Skeletal muscle cell (primary cell): Measurements from ENCODE around the gene SLC2A13.
"Not testable (repeated sequence)": the region's sequence is repeated elsewhere in the genome, so short reads cannot be mapped to it uniquely, and the experiment has no call there.

ENCODE experiments used
- DNase-seq: peaks from one replicate; pipeline ENCODE4 v3.0.0-alpha.2; 2010; ENCODE audit warnings: low read depth
- H3K4me3 ChIP-seq: 2 replicates; pipeline ENCODE4 v1.5.1; 2011; ENCODE audit warnings: low read depth, mild to moderate bottlenecking, control low read depth, low read length, moderate library complexity

The SLC2A13 gene

GRCh38 chr12:39835517-39836489 lies 270.1 kb downstream of the SLC2A13 start:
- H3K4me3 ChIP-seq, result no peak overlapping the region
- no peak for DNase-seq

- H3K4me3 ChIP-seq, result no peak overlapping the region
- no peak for DNase-seq
Observed at GRCh38 chr12:39831587-39832315, 274.1 kb downstream of the SLC2A13 start.

- H3K4me3 ChIP-seq, result no peak overlapping the region
- no peak for DNase-seq
Observed at GRCh38 chr12:39830852-39831520, 274.9 kb downstream of the SLC2A13 start.

- no peak for DNase-seq
- no peak overlapping the region for H3K4me3 ChIP-seq
Observed at GRCh38 chr12:39830171-39830570, 275.7 kb downstream of the SLC2A13 start.

GRCh38 chr12:39824505-39825212 lies 281.2 kb downstream of the SLC2A13 start:
- no peak overlapping the region for H3K4me3 ChIP-seq
- no peak for DNase-seq

- H3K4me3 ChIP-seq, result no peak overlapping the region
- no peak for DNase-seq
Observed at GRCh38 chr12:39816671-39817185, 289.2 kb downstream of the SLC2A13 start.

- DNase-seq, result no peak
Observed at GRCh38 chr12:39815746-39816145, 290.1 kb downstream of the SLC2A13 start.

GRCh38 chr12:39814626-39815025 lies 291.3 kb downstream of the SLC2A13 start:
- DNase-seq, result no peak
- no peak overlapping the region for H3K4me3 ChIP-seq

More at GRCh38 chr12:39815746-39816145, 290.1 kb downstream of the SLC2A13 start:
- H3K4me3 ChIP-seq, result no peak overlapping the region

- no peak overlapping the region for H3K4me3 ChIP-seq
- DNase-seq, result peak; percentile 23
Observed at GRCh38 chr12:39813776-39814175, 292.1 kb downstream of the SLC2A13 start.

GRCh38 chr12:39812456-39812855 lies 293.4 kb downstream of the SLC2A13 start:
- H3K4me3 ChIP-seq, DNase-seq: not testable (repeated sequence)

- no peak for DNase-seq
- H3K4me3 ChIP-seq, result no peak overlapping the region
Observed at GRCh38 chr12:39807043-39807442, 298.8 kb downstream of the SLC2A13 start.

GRCh38 chr12:39805651-39806050 lies 300.2 kb downstream of the SLC2A13 start:
- H3K4me3 ChIP-seq, result no peak overlapping the region
- DNase-seq, result no peak

GRCh38 chr12:39804898-39805297 lies 301.0 kb downstream of the SLC2A13 start:
- H3K4me3 ChIP-seq, result no peak overlapping the region
- DNase-seq, result no peak

GRCh38 chr12:39804479-39804878 lies 301.4 kb downstream of the SLC2A13 start:
- DNase-seq, result no peak
- no peak overlapping the region for H3K4me3 ChIP-seq

GRCh38 chr12:39803151-39803550 lies 302.7 kb downstream of the SLC2A13 start:
- no peak for DNase-seq
- H3K4me3 ChIP-seq, result no peak overlapping the region

GRCh38 chr12:39798977-39799376 lies 306.9 kb downstream of the SLC2A13 start:
- H3K4me3 ChIP-seq, result no peak overlapping the region
- no peak for DNase-seq

- DNase-seq, result no peak
Observed at GRCh38 chr12:39798429-39798828, 307.5 kb downstream of the SLC2A13 start.

GRCh38 chr12:39795481-39795880 lies 310.4 kb downstream of the SLC2A13 start:
- no peak overlapping the region for H3K4me3 ChIP-seq
- no peak for DNase-seq

More at GRCh38 chr12:39798429-39798828, 307.5 kb downstream of the SLC2A13 start:
- no peak overlapping the region for H3K4me3 ChIP-seq

- H3K4me3 ChIP-seq, result no peak overlapping the region
- DNase-seq, result no peak
Observed at GRCh38 chr12:39792938-39793337, 312.9 kb downstream of the SLC2A13 start.
